ENCODE measurements around the gene IGFBP1.

IGFBP1 gene

GRCh38 chr7:45881759-45882464 is 6.4 kb upstream of the IGFBP1 start:
- DNase-seq, result no peak

DNA sequence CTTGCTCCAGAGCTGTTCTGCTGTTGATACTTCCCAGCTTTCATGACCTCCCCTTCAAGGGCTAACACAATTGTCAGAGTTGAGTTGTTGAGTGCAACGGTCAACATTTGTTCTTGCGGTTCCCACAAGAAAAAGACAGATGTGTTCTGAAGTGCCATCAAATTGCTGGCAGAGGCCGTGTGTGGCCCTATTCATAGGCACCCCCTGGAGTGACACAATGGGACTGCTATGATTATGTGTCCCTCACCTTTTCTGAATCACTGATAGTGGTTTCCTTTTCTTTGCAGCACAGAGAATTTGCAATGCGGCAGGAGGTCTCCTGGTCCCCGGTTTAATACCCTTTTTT is 5.8 kb upstream of the IGFBP1 start:
- DNase-seq, result no peak

- DNase-seq, result no peak
These were observed 4.2 kb upstream of the IGFBP1 start for GRCh38 chr7:45884136-45884535.

DNA sequence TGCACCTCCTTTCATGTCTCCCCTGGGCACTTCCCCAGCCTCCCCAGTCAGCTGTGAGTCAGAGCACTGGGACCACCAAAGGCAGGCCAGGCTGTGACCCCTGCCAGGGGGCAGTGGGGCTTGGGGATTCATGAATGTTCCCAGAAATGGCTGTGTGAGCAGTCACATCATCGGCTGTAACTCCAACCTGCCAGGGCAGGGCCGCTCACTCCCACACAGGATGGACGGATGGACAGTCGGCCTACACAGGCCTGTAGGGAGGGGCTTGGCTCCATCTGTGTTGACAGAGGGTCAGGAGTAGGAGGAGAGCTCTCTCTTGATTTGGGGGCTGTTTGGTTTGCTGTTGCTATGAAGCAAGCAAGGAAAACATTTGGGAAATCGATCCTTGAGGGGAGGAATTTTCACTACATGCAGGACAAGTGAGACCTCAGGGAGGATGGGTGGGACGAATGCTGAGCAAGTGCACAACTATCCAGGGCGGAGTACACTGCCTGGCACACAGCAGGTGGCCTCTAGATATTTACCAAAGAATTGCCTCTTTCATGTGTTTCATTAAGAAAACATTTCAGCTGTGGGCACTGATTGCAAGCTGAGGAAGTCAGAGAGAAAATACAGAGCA is 2.9 kb upstream of the IGFBP1 start:
- no peak for DNase-seq

DNA sequence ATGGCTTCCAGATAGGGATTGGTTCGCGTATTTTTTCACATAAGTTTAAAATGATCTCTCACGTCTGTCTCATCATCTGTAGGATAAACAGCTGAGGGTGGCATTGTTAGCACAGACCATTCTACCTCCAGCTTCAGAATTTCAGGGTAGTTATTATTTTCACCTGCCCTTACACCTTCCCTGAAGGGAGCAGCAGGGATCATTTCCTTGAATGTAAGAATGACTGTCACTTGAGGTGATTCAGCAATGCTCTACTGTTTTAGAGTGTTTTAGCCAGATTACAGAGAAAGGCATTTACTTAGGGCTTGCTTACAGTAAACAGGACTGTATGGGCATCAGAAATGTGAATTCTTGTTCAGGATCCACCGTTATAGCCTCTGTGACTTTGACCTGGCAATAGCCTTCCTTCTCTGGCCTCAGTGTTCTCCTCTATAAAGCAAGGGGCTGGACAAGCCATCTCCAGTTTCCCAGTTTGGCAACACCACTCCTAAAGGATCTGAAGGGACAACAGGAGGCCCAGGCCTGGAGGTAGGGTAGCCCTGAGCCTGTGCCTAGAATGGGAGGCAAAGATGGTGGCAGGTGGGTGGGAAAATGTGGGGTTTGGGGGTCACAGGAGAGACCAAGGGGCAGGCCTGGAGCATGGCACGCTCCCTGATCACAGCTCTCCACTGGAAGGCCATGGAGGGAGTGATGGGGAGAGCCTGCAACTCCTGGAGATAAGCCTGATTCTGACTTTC is 1.2 kb upstream of the IGFBP1 start:
- DNase-seq, result no peak

- no peak for DNase-seq
These were observed 692 bp downstream of the IGFBP1 start for GRCh38 chr7:45888993-45889366.

GRCh38 chr7:45889367-45890067 is 1.2 kb downstream of the IGFBP1 start:
- no peak for DNase-seq

- no peak for DNase-seq
These were observed 2.0 kb downstream of the IGFBP1 start for GRCh38 chr7:45890125-45890901.

GRCh38 chr7:45890902-45891461 is 2.7 kb downstream of the IGFBP1 start:
- no peak for DNase-seq

DNA sequence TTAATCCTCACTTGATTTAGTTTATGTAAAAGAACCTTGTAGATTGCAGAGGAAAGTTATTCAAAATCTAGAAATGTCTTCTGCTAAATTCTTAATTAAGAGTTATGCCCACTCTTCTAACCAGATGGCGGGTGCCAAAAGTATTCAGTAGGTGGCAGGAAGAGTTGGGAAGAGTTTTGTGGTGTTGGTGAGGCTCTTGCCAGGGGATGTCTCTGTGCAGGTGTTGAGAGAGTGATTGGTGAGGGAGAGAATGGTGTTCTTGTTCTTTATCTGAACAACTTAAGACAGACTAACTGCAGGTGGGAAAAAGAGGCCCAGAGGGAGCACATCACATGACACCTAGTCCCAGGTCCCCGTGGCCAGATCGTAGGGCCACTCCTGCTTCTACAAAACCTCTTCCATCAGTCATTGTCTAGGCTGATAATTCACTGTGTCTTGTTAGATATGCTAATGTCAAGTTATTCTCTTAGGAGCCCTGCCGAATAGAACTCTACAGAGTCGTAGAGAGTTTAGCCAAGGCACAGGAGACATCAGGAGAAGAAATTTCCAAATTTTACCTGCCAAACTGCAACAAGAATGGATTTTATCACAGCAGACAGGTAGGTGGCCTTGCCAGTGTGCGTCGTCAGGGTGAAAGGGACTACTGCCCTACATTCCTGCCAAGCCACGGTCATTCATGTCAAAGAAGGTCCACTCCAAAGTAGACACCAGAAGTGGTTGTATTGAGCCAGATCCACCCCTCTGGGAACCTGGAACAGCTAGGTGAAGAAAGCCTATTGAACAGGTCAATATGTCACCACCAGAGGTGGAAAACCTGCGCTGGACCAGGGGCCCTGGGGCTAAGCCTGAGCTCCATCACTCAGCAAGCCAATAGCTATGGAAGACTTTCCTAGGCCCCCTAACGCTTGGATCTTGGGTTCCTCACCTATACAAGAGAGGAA is 3.4 kb downstream of the IGFBP1 start:
- no peak for DNase-seq

- no peak for DNase-seq
These were observed 4.2 kb downstream of the IGFBP1 start for GRCh38 chr7:45892407-45893035.

DNA sequence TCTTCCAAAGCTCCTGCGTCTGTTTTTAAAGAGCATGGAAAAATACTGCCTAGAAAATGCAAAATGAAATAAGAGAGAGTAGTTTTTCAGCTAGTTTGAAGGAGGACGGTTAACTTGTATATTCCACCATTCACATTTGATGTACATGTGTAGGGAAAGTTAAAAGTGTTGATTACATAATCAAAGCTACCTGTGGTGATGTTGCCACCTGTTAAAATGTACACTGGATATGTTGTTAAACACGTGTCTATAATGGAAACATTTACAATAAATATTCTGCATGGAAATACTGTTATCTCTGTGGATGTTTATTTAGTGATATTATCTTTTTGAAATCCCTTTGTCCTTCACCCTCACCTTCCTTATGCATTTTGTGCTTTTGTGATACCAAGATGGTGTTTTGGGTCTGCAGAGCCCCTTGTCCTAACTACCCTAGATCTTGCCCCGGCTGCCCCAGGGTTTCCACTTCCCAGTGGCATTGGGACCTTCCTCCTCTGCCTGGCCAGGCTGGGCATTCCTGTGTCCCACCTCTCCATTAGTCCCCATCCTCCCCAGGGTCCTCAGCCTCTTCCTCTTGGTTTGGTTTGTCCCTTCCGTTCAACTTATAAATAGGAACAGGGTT is 5.2 kb downstream of the IGFBP1 start:
- no peak for DNase-seq

DNA sequence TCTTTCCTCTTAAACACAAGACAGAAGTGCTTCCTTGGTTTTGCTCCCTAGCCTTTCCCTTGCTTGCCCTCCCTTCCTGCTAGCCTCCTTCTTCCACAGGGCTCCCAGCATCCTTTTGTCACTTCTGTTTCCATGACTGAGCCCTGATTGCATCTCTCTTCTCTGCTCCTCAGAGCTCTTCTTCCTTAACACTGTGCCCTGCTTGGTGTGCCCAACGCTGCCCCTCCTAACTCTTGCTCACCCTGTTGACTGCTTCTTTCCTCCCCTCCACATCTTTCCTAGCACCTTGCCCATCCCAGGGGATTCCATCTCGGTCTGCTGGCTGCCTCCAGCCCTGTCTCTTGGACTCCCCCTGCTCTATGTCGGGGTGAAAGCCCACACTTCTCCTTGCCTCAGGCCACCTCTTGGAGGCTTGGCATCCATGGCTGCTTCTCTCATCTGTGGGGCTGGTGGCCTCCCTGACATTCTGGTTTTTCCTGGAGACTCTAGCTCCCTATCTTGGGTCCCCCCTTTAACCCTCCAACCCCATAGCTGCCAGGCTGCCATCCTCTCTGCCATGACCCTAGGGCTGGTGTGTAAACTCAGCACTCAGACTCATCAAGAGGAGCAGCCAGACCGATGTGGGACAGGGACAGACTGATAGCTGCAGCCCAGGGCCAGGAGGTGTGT is 5.8 kb downstream of the IGFBP1 start:
- no peak for DNase-seq

- no peak for DNase-seq
These were observed 6.4 kb downstream of the IGFBP1 start for GRCh38 chr7:45894665-45895062.

GRCh38 chr7:45897042-45897690 is 8.9 kb downstream of the IGFBP1 start:
- no peak for DNase-seq

- DNase-seq, result no peak
These were observed 9.9 kb downstream of the IGFBP1 start for GRCh38 chr7:45898222-45898621.

DNA sequence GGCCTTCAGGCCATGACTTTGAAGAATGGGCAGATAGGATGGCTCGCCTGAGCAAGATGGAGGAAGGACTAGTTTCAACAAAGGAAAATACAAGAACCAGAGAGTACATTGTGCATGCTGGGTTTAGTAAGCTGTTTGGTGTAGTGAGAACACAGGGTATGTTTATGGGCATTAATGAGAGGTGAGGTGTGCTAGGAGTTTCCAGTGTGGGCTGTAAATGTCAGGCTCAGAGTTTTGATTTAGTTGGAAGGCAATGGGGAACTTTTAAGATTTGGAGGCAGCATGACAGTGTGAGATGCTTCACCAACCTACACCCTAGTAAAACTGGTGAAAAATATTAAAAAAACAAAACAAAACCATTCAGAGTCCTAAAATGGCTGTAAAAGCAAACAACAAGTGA is 13.3 kb downstream of the IGFBP1 start:
- no peak for DNase-seq

DNA sequence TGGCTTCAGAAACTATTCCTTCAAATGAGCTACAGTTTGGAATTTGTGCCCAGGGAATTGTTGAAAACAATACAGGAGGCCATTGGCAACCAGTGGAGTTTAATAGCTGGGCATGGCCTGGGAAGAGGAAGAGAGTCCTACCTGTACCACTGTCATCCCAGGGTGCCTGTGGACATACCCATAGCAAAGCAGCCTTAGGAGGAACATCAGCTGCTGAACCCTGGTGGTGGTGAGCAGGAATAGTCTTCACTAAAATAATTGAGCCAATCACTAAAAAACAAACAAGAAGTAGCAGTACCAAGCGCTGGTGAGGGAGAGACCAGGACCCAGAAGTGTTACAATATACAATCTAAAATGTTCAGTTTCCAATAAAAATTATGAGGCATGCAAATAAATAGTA is 14.5 kb downstream of the IGFBP1 start:
- DNase-seq, result no peak

GRCh38 chr7:45909561-45909960 is 21.3 kb downstream of the IGFBP1 start:
- DNase-seq, result no peak

Measured in NCI-H2227 treated with DMSO at 0.1 percent for 48 hours (cell line).